DOHH2 (cell line): ENCODE data around the gene APOA5.

Experiments
- H3F3A ChIP-seq: fragments of 200-600 bp; sonication (generic), shearing (Covaris generic); 2 replicates; pipeline ENCODE4 v1.6.0; 2016; ENCODE audit warnings: antibody characterized with exemption, mild to moderate bottlenecking; ENCODE audit not compliant: control insufficient read depth, insufficient read depth
- H3K27ac ChIP-seq: fragments of 200-600 bp; sonication (generic); 2 replicates; pipeline ENCODE4 v1.5.1; 2014; ENCODE audit warnings: low read depth, mild to moderate bottlenecking, low read length, moderate library complexity
- H3K27me3 ChIP-seq: fragments of 200-600 bp; sonication (generic); 2 replicates; pipeline ENCODE4 v1.6.1; 2014; ENCODE audit warnings: mild to moderate bottlenecking, low read length, mixed read lengths; ENCODE audit not compliant: control insufficient read depth
- H3K36me3 ChIP-seq: fragments of 200-600 bp; sonication (generic); 2 replicates; pipeline ENCODE4 v1.6.1; 2014; ENCODE audit warnings: mild to moderate bottlenecking, low read length, moderate library complexity, mixed read lengths; ENCODE audit not compliant: control insufficient read depth
- H3K4me1 ChIP-seq: fragments of 200-600 bp; sonication (generic); 2 replicates; pipeline ENCODE4 v1.6.1; 2014; ENCODE audit warnings: mild to moderate bottlenecking, low read length, mixed read lengths; ENCODE audit not compliant: control insufficient read depth
- H3K4me2 ChIP-seq: fragments of 200-600 bp; sonication (generic); 2 replicates; pipeline ENCODE4 v1.6.0; 2014; ENCODE audit warnings: mild to moderate bottlenecking, low read length, moderate library complexity
- H3K4me3 ChIP-seq: fragments of 200-600 bp; sonication (generic); 2 replicates; pipeline ENCODE4 v1.5.1; 2014; ENCODE audit warnings: mild to moderate bottlenecking, low read length, mixed read lengths
- H3K79me2 ChIP-seq: fragments of 200-600 bp; sonication (generic); 2 replicates; pipeline ENCODE4 v1.6.1; 2014; ENCODE audit warnings: mild to moderate bottlenecking, low read length, mixed read lengths; ENCODE audit not compliant: control insufficient read depth
- H3K9me2 ChIP-seq: fragments of 200-600 bp; sonication (generic); replicated peaks from 2 replicates; pipeline ENCODE4 v1.6.1; 2014; ENCODE audit warnings: mild to moderate bottlenecking, low read length, mixed read lengths; ENCODE audit not compliant: control insufficient read depth
- H3K9me3 ChIP-seq: fragments of 200-600 bp; sonication (generic); 2 replicates; pipeline ENCODE4 v1.6.1; 2014; ENCODE audit warnings: antibody characterized with exemption, low read length, mixed read lengths; ENCODE audit not compliant: control insufficient read depth, insufficient read depth
- H4K20me1 ChIP-seq: fragments of 200-600 bp; sonication (generic); 2 replicates; pipeline ENCODE4 v1.6.0; 2014; ENCODE audit warnings: low read depth, mild to moderate bottlenecking, antibody characterized with exemption, low read length, moderate library complexity; ENCODE audit not compliant: control insufficient read depth, insufficient read depth
- EZH2phosphoT487 ChIP-seq: fragments of 200-600 bp; sonication (generic); IDR thresholded peaks from 2 replicates; pipeline ENCODE4 v1.6.1; 2017; ENCODE audit warnings: borderline replicate concordance, mild to moderate bottlenecking, antibody characterized with exemption, low read length, moderate library complexity, mixed read lengths
- TF ChIP-seq, protein P1 (sequence below): fragments of 200-600 bp; sonication (generic); IDR thresholded peaks from one replicate; pipeline ENCODE4 v1.5.1; 2014; ENCODE audit warnings: antibody characterized with exemption, mild to moderate bottlenecking, low read depth, low read length; ENCODE audit not compliant: poor library complexity, severe bottlenecking

Gene APOA5

DNA sequence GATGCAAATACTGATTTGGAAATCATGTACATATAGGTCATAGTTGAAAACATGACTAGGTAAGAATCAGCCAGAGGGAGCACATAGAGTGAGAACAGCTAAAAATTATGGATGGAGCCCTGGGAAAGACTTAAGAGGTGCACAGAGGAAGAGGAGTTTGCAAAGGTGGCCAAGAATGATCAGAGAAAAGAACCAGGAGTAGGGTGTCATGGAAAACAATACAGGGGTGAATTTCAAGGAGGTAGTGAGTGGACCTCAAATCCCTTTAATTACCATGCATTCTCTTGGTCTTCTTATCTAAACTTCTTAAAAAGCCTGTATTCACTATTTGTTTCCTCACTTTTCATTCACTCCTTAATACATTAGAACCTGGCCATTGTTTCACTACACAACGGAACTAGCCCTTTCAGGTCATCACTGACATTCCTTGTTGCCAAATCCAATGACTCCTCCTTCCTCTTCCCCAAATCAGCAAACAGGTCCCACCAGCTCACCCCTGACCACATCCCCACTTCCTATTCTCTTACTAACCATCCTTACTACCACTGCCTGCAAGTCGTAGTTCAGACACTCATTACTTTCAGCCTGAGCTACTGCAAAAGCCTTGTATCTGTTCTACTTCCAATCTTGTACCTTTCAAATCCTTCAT, 41.5 kb downstream of the APOA5 start:
- H3K27ac ChIP-seq: no peak overlapping the region
- no peak for TF ChIP-seq EZH2phosphoT487
- TF ChIP-seq, protein P1, sequence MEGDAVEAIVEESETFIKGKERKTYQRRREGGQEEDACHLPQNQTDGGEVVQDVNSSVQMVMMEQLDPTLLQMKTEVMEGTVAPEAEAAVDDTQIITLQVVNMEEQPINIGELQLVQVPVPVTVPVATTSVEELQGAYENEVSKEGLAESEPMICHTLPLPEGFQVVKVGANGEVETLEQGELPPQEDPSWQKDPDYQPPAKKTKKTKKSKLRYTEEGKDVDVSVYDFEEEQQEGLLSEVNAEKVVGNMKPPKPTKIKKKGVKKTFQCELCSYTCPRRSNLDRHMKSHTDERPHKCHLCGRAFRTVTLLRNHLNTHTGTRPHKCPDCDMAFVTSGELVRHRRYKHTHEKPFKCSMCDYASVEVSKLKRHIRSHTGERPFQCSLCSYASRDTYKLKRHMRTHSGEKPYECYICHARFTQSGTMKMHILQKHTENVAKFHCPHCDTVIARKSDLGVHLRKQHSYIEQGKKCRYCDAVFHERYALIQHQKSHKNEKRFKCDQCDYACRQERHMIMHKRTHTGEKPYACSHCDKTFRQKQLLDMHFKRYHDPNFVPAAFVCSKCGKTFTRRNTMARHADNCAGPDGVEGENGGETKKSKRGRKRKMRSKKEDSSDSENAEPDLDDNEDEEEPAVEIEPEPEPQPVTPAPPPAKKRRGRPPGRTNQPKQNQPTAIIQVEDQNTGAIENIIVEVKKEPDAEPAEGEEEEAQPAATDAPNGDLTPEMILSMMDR: no peak
- H3K9me2 ChIP-seq: no peaks in the 10 kb centered on the region
- H3K4me2 ChIP-seq: no peak overlapping the region
- no peaks in the 10 kb centered on the region for H3K27me3 ChIP-seq
- no peaks in the 10 kb centered on the region for H3K79me2 ChIP-seq
- H3F3A ChIP-seq: no peaks in the 10 kb centered on the region
- no peaks in the 10 kb centered on the region for H3K9me3 ChIP-seq
- no peaks in the 10 kb centered on the region for H3K4me1 ChIP-seq
- H4K20me1 ChIP-seq: no peaks in the 10 kb centered on the region
- H3K4me3 ChIP-seq: no peak overlapping the region
- peaks cover 87% of the 10 kb centered on the region for H3K36me3 ChIP-seq

DNA sequence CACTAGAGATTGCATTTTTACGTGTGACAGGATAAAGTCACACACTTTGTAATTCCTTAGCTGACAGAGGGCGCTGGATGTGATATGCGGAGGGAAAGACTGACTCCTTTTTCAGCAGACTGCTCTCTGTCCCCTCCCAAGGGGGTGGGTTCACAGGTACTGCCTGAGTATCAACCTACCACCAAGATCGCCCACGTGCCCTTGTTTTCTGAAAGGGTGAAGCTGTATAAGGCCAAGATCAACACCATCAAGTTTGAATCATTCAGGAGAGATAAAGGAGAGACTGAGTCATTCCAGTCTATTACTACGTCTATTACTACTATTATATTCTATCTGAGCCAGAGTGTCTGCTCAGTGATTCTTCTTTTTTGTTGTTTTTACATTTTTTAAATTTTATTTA, 49.6 kb downstream of the APOA5 start:
- H3K9me3 ChIP-seq: no peaks in the 10 kb centered on the region
- TF ChIP-seq, protein P1: no peak
- TF ChIP-seq EZH2phosphoT487: no peak
- no peak overlapping the region for H3K4me2 ChIP-seq
- H3F3A ChIP-seq: no peaks in the 10 kb centered on the region
- peaks cover 16% of the 10 kb centered on the region for H3K36me3 ChIP-seq
- no peak overlapping the region for H3K4me3 ChIP-seq
- H3K9me2 ChIP-seq: no peaks in the 10 kb centered on the region
- no peaks in the 10 kb centered on the region for H3K79me2 ChIP-seq
- no peaks in the 10 kb centered on the region for H3K4me1 ChIP-seq
- H4K20me1 ChIP-seq: 0 out of 2 replicates have a peak, but pooled peaks cover 3% of the 10 kb centered on the region
- H3K27me3 ChIP-seq: no peaks in the 10 kb centered on the region
- H3K27ac ChIP-seq: no peak overlapping the region

DNA sequence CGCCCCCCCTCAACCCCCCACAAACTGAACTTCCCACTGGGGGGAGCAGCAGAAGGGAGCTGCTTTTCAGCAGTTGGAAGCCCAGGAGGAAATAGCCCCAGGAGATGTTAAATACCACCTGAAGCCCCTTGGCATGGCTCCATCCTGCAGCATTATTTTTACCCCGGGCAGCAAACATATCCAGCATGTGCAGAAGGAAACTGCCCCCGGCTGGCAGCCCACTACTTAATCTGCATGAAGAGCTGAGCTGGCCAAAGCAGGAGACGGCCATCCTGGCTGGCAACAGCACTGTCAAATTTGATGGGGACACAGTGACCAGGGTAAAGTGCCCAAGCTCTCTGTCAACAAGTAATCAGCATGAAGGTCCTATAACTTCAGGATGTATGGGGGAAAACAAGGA, 50.9 kb downstream of the APOA5 start:
- 0 out of 2 replicates have a peak, but pooled peaks cover 3% of the 10 kb centered on the region for H4K20me1 ChIP-seq
- no peaks in the 10 kb centered on the region for H3K9me3 ChIP-seq
- H3K79me2 ChIP-seq: no peaks in the 10 kb centered on the region
- H3K27me3 ChIP-seq: no peaks in the 10 kb centered on the region
- H3K4me2 ChIP-seq: no peak overlapping the region
- H3K4me3 ChIP-seq: no peak overlapping the region
- TF ChIP-seq, protein P1: no peak
- TF ChIP-seq EZH2phosphoT487: no peak
- H3K4me1 ChIP-seq: no peaks in the 10 kb centered on the region
- H3K36me3 ChIP-seq: 0 out of 2 replicates have a peak, but pooled peaks cover 6% of the 10 kb centered on the region
- no peak overlapping the region for H3K27ac ChIP-seq
- H3F3A ChIP-seq: no peaks in the 10 kb centered on the region
- no peaks in the 10 kb centered on the region for H3K9me2 ChIP-seq
